NCI-H345 (cell line): Measurements from ENCODE around the gene PACRG.

Source experiments
- DNase-seq: peaks from one replicate; lab custom pipeline; 2025; lab: John Stamatoyannopoulos, UW

The PACRG gene

DNA sequence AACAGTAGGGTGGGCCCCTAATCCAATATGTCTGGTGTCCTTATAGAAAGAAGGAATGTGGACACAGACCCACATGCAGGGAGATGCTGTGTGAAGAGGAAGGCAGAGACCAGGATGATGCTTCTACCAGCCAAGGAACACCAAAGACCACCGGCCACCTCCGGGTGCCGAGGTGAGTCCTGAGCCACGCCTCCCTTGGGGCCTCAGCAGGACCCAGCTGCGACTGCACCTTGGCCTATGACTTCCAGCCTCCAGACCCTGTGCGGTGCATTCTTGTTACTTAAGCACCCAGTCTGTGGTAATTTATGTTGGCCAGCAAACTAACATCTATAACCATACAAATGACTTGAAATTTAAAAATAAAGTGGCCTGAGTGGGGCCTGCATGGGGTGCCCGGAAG, 607.3 kb downstream of the PACRG start:
- DNase-seq: no peak

DNA sequence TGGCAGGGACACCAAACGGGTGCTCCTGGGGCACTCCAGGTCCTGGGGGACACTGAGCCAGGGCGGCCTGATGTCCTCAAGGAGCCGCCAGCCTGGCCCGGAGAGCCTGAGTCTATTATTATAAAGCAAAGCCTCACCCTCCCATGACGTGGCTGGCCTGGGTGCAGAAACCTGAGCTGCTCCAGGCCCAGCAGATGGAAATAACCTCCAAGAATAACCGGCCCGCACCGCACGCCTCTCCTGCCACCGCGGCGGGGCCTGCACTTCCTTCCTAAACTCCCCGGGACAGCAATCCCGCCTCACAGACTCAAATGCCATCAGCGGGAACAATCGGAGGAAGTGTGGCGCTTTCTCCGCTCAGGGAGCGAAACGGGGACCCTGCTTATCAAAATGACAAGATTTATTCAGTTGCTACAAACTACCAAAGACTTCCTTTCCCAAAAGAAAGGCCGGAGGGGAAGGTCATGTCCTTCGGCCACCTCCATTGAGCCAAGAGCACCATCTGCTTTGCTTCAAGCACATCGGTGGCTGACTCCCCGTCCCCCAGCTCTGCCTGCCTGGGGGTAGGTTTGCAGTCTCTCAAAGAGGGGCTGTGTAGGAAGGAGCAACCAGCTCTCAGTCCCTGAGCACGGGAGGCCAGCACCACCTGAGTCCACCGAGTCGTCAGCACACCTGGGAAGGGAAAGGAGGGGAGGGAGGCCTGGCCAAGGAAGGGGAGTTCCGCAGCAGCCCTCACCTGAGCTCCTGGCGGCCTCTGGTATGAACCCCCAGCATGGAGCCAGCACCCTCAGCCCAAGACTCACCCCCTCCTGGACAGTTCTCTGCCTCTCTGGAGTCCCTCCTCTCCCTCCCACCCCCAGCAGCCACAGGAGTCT, 608.1 kb downstream of the PACRG start:
- DNase-seq: no peak

DNA sequence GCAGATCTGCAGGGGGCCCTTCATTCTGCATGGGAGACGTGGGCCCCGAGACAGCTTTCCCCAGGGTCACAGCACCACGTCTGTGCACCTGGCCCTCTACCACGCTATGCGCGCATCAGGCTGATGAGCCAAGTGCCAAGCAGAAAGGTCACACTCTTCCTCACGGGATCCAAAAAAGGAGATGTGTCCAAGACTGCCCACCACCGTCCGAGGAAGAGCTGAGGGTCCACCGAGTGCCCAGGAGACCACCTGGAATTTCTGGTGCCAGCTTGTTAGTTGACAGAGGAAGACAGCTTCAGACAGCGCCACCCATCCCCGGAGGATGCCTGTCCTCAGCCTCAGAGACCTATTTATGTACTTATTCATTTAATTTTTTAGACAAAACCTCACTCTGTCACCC, 609.2 kb downstream of the PACRG start:
- no peak for DNase-seq

DNA sequence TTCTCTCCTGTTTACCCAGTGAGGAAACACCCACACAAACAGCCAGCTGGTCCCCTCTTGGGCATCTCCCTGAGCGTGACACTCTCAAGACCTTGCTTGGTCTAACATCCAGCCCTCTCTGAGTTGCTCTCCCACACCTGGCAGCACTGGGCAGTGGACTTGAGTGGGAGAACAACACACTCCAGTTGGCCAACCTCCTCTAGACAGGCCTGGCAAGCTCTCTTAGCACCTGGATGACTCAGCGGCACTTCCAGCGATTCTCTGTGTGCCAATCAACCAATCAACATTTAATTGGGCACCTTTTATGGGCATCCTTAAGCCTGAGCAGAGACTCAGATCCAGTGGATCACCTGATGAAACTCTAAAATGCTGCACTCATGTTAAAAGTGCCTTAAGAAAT, 610.2 kb downstream of the PACRG start:
- no peak for DNase-seq

DNA sequence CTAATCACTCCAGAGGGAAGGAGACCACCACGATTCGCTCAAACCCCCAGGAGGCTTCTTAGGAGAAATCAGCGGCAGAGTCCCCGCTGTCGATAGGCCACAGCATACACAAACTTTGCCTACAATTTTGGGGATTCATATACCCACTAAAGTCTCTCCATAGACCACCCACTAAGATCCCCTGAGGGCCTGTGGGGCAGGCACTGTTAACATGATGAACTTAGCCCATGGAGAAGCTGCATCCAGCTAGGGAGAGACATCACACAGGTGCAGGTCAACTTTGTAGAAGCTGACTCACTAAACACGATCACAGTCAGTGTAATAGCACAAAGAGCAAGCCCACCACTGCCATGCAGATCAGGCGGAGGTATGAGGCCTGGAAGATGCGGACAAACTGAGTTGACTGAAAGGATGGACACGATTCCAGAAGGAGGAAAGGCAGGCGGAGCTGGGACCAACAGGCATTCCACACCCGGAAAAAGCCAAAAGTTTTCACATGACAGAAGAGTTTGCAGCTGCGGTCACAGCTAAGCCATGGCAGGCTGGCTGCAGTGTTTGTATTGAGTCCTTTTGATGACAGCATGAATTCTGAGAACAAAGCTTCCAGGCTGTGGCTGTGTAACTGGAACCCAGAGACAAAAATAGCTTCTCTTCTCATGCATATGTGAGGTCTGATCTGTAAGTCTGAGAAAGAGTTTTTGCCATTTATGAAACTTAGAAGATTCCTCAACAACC, 611.1 kb downstream of the PACRG start:
- DNase-seq: peak; percentile 8

DNA sequence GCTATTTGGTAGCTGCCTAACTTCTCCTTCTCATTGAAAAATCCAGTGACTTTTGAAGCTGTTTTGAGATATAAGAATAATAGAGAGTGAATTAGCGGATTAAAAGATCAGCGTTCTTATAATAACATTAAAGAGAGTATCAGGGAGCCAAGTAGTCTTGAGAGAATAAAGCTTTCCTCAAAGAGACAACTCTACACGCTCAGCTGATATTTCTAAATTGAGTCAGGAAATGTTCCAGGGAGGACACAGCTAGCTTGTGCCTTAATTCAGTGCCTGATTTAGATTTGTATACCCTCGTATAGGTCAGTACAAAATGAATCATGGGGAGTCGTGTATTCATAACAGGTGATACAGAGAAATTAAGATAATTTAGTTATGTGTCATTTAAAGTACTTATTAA, 611.7 kb downstream of the PACRG start:
- DNase-seq: no peak

DNA sequence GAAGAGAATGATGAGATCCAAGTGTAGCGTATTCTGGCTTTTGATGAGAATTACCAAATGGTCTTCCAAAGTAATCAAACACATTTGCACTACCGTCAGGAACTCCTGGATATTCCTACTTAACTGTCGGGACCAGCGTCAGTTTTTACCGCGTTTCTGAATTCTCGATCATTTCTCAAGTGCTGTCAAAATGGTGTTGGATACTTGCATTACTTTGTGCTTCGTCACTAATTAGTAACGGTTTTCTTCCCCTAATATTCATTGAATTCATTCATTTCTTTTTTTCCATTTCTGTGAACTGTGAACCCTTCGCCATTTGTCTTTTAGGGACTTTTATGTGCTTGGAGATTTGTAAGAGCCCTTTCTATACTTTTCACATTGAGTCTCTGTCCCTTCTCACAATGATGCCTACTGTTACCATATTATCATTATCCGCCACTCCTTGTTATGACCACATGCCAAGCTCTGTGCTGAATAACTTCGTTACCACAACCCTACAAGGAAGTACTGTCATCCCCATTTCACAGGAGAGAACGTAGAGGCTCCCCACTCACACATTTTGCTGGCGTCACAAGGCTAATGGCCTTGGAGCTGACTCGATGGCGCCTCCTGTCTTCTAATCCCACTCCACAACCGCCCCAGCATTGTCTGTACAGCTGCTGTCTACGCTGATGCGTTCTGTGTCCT, 612.6 kb downstream of the PACRG start:
- DNase-seq: no peak

DNA sequence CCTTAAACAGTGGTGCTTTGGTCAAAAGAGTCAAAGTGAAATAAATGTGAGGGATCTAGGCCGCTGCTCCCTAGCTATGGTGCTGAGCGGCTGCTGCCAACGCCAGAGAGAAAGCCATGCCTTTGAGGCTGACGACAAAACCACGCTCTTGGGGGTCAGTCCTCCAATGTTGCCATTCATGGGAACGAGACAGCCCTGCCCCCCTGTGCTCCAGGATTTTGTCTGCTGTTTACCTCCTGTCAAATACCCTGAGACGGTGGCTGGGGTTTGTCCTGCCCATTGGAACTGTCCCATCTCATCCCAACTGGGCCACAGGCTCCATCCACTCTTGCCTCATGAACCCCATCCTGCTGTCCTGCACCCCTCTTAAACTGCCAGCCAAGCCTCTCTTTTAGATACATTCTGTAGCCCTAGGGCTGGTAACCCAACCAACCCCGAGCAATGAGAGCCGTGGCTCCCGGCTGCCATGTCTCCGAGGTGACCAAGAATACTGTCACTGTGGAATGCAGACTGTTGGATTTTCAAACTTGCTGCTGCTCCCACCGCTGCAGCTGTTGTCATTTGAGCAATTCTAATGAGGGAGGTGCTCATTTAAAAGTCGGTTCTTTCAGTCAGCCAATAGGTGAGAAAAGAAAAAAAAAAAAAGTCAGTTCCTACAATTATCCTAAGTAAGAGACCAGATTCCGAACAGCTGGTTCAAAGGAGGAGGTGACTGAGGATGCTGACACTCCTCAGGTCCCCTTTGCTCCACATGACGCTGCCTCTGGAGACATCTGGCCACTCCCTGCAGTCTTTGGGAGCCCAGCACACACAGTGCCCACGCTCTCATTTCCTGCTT, 613.7 kb downstream of the PACRG start:
- no peak for DNase-seq

DNA sequence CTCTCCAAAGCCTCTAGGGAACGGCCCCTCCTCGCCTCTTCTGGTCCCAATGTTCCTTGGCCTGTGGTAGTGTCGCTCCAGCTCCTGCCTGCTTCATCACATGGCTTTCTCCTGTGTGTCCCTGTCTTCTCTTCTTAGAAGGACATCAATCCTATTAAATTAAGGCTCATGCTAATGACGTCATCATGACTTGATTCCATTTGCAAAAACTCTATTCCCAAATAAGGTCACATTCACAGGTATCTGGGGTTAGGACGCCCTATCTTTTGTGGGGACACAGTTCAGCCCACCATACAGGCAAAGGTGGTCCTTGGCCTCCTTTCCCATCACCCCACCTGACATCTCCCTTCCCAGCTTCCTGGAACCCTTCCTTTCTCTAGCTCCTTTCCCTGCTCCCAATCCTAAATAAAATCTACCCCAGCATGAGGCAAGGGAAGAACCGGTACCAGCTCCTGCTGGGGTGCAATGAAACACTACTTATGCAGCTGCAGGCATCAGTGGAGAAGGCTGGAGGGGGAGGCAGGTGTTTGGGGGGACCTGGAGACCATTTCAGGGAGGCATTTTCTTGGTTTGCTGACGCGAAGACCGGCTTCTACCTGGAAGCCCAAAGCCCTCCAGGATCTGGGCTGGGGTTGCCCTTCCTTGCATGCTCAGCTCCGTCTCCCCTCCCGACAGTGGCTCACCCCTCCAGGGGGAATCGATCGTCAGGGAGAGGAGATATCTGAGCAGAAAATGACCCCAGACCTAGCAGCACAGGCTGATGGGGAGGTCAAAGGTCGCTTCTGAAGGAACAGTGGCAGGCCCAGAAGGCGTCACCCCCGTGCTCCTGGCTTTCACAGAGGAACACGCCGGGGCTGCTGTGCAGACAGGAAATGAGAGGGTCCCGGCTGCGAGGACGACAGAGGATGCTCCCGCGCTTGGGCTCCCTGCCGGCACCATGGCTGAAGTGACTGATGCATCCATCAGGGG, 615.1 kb downstream of the PACRG start:
- DNase-seq: no peak

DNA sequence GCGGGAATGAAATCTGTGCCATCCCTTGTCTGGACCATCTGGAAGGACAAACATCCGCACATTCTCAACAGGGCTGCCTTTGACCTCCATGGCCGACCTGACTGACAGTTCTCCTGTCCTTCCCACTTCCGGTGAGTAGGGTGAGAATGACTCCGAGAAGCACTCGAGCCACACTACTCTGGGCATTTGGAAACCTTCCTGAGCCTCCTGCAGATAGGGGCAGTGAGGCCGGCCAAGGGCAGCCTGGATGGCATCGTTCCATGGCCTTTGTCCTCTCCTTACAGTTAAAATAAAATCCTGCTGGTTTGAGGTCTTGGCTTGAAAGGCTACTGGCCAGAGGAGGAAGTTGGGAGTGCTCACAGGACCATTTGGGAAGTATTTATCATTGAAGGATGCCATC, 615.8 kb downstream of the PACRG start:
- DNase-seq: no peak

DNA sequence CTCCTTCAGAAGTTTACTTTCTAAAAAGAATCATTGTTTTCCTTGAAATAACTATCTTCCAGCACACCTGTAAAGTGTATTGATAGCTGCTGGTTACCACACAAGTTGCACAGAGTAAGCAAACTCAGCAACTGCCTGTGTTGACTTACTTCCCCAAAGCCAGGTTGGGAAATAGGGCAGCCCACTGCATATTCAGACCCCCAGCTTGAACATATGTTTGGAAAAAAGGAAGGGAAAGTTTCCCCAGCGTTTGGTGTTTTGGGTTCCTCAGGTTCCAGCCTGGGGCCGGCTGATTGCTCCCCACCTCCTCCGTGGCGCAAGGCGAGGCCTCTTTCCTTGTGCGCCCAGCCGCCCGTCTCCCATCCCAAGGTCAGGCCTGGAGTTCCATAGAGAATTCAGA, 616.6 kb downstream of the PACRG start:
- DNase-seq: no peak

DNA sequence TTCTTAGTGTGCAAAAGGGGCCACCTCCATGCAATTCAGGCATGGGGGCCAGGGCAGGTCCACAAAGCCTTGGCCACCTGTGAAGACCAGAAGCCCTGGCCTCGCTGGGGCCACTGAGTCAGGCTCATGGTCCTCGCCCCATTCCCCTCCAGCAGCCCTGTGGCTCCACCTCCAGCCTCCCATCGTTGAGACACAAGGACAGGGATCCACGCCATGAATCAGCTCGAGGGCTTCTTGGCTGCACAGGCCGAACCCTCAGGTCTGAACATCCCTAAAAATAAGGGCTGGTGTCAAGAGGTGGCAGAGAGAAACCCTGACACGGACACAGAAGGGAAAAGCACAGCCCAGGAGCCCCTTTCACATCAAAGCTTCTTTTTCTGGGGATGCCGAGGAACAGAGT, 618.2 kb downstream of the PACRG start:
- no peak for DNase-seq

DNA sequence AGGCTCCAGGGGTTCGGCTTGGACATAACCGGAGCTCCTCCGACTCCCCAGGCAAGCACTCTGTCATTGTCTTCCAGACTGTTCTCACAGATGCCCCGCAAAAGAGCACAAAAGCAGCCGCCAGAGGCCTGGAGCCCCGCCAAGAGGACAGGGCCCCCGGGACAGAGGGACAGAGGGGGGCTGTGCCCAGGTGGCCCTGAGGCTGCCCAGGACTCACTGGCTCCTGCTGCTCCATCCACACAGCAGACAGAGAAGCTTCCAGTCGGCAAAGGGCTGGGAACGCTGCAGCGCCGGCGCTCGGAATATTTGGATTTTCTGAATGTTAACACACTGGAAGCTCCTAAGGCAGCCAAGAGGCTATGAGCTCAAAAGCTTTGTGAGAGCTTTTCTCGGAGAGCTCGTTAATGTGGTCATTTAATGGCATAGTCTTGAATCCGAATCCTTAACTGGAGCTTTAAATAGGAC, 618.8 kb downstream of the PACRG start:
- DNase-seq: no peak

DNA sequence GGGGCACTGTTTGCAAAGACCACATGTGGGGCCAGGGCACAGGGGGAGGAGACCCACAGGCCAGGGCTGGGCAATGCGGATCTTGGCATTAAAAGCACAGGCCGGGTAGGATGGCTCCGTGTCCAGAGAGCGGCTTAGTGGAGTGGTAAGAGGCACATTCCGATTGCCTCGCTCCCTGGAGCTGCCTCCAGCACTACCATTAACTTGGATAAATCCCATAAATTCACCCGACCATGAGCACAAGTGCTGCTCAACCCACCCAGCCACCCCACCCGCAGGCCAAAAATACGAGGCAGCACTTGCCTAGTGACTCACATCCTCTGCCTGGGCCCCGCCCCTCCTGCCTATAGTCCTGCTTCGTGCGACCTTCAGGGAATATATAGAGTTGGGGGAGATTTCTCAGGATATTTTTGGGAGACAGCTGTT, 619.3 kb downstream of the PACRG start:
- no peak for DNase-seq

DNA sequence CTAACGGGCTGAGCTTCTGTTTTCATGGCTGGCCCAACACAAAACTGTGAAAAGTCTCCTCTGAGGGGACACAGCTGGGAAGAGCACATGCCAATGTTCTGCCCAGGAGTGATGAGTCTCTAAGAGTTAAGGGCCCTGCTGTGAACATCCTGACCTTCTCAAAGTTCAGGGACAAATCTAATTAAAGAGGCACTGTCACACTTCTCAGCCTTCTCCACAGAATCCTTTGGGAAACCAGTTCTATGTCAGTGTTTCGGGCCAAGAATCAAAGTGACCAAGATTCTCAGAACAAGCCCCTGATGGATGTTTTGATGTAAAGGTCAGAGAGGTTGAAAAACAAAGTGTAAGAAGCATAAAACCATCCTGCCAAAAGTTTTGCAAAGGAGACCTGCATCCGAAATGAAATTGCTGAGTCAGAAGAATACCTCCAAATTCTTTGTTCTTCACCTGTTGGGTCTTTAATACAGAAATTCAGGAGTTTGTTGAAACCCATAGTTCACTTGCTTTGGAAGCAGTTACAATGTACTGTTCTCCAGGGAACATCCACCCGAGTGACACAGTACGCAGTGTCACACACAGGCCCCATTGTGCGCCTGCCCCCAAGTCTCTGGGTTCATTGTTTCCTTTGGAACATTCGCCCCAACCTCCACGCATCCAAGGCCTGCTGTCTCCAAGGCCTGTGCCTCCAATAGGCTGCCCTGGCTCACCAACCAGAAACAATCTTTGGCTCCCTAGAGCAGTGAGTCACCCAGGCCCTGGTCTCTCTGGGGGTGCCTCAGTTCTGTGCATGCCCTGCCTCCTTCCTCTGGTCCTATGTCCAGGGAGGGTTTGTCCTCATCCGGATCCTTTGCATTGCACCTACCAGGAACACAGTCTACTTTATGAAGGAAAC, 621.3 kb downstream of the PACRG start:
- DNase-seq: no peak

DNA sequence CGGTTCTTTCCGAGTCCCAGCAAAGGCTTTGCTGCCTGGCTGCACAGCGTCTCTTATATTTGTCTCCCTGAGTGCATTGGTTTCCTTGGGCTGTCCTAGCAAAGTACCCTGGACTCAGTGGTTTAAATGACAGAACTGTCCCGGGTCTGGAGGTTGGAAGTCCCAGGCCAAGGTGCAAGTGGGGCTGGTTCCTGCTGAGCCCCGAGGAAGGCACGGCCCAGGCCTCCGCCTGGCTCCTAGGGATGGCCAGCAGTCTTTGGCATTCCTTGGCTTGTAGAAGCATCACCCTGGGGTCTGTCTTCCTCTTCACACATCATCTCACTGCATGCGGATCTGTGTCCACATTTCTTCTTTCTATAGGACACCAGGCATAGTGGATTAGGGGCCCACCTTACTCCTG, 621.9 kb downstream of the PACRG start:
- no peak for DNase-seq

DNA sequence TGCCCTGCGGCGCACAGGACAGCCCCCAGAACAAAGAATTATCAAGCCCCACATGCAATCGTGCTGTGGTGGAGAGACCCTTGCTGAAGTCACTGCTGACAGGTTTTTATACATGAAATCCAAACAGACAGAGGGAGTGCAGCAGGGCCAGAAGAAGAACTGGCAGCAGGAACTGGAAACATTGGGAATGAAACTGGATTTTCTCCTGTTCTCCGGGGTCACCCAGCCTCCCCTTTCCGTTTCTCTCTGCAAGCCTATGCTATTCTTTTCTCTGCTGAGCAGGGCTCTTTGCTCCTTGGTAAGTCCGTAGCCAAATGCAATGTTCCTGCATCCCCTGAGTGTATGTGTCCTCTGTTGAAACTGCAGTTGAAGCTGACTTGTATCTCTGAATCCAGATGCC, 623.2 kb downstream of the PACRG start:
- DNase-seq: no peak

DNA sequence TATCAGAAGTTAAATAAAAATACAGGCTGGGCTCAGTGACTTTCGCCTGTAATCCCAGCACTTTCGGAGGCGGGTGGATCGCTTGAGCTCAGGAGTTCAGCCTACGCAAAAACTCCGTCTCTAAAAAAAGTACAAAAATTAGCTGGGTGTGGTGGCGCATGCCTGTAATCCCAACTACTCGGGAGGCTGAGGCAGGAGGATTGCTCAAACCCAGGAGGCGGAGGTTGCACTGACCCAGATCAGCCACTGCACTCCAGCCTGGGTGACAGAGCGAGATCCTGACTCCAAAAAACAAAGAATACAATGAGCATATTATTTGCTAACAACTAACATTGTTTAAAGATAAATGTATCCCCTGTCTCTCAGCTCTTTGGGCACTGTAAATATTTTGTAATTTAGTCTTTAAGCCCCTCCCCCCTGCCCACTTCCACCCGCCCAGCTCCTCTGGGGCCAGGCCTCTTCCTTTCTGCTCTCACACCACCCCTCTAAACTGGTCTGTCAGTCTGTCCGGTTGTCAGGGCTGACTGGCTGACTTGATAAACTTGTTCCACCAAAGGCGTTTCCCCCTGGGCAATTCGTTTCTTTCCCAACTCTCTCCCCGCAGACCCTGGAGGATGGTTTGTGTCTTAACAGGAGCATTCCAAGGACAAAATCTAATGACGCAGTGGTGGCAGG, 624.4 kb downstream of the PACRG start:
- no peak for DNase-seq

DNA sequence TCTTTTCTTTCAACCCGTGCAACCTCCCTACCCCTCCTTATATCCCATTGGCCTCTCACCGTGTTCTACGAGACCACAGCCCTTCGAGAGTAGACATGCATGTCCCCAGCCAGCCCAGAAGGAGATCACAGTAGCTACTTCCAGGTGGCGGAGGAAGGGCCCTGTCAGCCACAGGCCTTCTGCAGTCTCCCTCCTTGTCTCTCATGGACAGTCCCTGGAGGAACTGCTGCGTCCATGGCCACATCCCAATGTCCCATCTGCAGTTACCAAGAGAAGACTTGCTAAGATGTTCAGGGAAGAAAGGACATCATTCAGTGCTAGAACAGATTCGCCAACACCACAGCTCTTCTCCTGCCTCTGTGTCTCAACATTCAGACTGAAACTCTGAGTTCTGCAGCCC, 625.2 kb downstream of the PACRG start:
- DNase-seq: no peak
